ENCODE results near the gene RENBP.

RENBP gene

GRCh38 chrX:153889123-153889522 is 55.3 kb downstream of the RENBP start:
- TF ChIP-seq CTCF (IDR thresholded peaks at IDR 0.05) = no peak
- no peak for TF ChIP-seq ZFX (IDR thresholded peaks at IDR 0.05; ENCODE audit: borderline replicate concordance)
- H3K27ac ChIP-seq = no peak overlapping the region

- TF ChIP-seq CTCF (IDR thresholded peaks at IDR 0.05) = no peak
- no peak for TF ChIP-seq ZFX (IDR thresholded peaks at IDR 0.05; ENCODE audit: borderline replicate concordance)
- no peak overlapping the region for H3K27ac ChIP-seq
Observed at GRCh38 chrX:153888344-153888743, 56.1 kb downstream of the RENBP start.

GRCh38 chrX:153887385-153887784 is 57.1 kb downstream of the RENBP start:
- TF ChIP-seq ZFX (IDR thresholded peaks at IDR 0.05; ENCODE audit: borderline replicate concordance) (no peak), CTCF (IDR thresholded peaks at IDR 0.05) (no peak)
- H3K27ac ChIP-seq = no peak overlapping the region

GRCh38 chrX:153886915-153887314 is 57.5 kb downstream of the RENBP start:
- no peak for TF ChIP-seq CTCF (IDR thresholded peaks at IDR 0.05)
- TF ChIP-seq ZFX (IDR thresholded peaks at IDR 0.05; ENCODE audit: borderline replicate concordance) = no peak

GRCh38 chrX:153885968-153886903 is 58.2 kb downstream of the RENBP start, which contains the start of gene L1CAM:
TSS of gene L1CAM (minus strand) at chrX:153886173. CDS start at chrX:153875836, 10,337 bp downstream.
- H3K27ac ChIP-seq = no peak within 1 kb of the TSS
- TF ChIP-seq CTCF (IDR thresholded peaks at IDR 0.05) = no peak
- TF ChIP-seq ZFX (IDR thresholded peaks at IDR 0.05; ENCODE audit: borderline replicate concordance) = no peak

More at GRCh38 chrX:153886915-153887314, 57.5 kb downstream of the RENBP start:
- no peak overlapping the region for H3K27ac ChIP-seq

Measured in 22Rv1 (cell line).